Body of pancreas (tissue), 4 donors: ENCODE measurements around the gene MFSD6. TPM values are rescaled to one million over a fixed set of nuclear protein-coding genes. Genes with fewer than 3 reads are reported as not detected.

Experiments used
- ATAC-seq: fragments of 150-250 bp; one replicate; pipeline ENCODE4 v1.9.1; 2016
- DNase-seq, 4 donors: peaks; one replicate each; pipeline ENCODE4 v3.0.0-alpha.2; 2019
- H3K27ac ChIP-seq, 4 donors: fragments of 200-600 bp; sonication (generic); 1 replicate in 3 of 4; 2 replicates in 1 of 4; pipeline versions ENCODE4 v1.5.1 to v1.6.1; 2016 to 2019; ENCODE audit warnings: mild to moderate bottlenecking in 1 of 4, mixed read lengths in 1 of 4, moderate library complexity in 1 of 4
- H3K27me3 ChIP-seq, 2 donors: fragments of 200-600 bp; sonication (generic); one replicate each; pipeline ENCODE4 v1.6.0; 2016; ENCODE audit warnings: mild to moderate bottlenecking in 1 of 2
- H3K36me3 ChIP-seq, 2 donors: fragments of 200-600 bp; sonication (generic); replicated peaks in 1 of 2; 2 replicates each; pipeline ENCODE4 v1.5.1; 2016; ENCODE audit warnings: low read depth in 2 of 2; ENCODE audit not compliant: insufficient read depth in 1 of 2
- H3K4me1 ChIP-seq: fragments of 200-600 bp; sonication (generic); one replicate; pipeline ENCODE4 v1.6.0; 2016
- H3K4me3 ChIP-seq, 2 donors: fragments of 200-600 bp; sonication (generic); 1 replicate in 1 of 2; 2 replicates in 1 of 2; pipeline ENCODE4 v1.5.1; 2016 to 2019
- H3K9me3 ChIP-seq, 3 donors: fragments of 200-600 bp; sonication (generic); 1 replicate in 2 of 3; 2 replicates in 1 of 3; pipeline ENCODE4 v1.5.1; 2016
- POLR2A ChIP-seq, 3 donors: fragments of 450-650 bp; IDR thresholded peaks; one replicate each; pipeline ENCODE4 v1.6.1; 2016; ENCODE audit warnings: antibody characterized with exemption in 3 of 3, mild to moderate bottlenecking in 2 of 3
- WGBS, 2 donors: methylation state at CpG; one replicate each; pipeline ENCODE4 v1.1.5; 2017; 5-methylcytosine and 5-hydroxymethylcytosine counted together
- intact Hi-C: fragments of 100-400 bp; cut with DNase I; formaldehyde crosslinking; loops from one replicate; pipeline ENCODE4 v1.15.1; 2023
- total RNA-seq, 2 donors: library from RNA; depleted of rRNA; stranded (reverse); fragments of >200 nt; gene quantifications; one replicate each; pipeline ENCODE4 v1.1.0, GENCODE V29; 2016
- TF ChIP-seq, protein P1 (sequence below), 7 experiments: fragments of 450-650 bp in 4 of 7; fragments of 200-600 bp in 3 of 7; sonication (generic) in 3 of 7; IDR thresholded peaks; one replicate each; pipeline ENCODE4 v1.5.1; 2016 to 2019; ENCODE audit warnings: antibody characterized with exemption in 7 of 7

The MFSD6 gene
- total RNA-seq, 2 donors from 2014 or later = 38.7 to 46.8 TPM

DNA sequence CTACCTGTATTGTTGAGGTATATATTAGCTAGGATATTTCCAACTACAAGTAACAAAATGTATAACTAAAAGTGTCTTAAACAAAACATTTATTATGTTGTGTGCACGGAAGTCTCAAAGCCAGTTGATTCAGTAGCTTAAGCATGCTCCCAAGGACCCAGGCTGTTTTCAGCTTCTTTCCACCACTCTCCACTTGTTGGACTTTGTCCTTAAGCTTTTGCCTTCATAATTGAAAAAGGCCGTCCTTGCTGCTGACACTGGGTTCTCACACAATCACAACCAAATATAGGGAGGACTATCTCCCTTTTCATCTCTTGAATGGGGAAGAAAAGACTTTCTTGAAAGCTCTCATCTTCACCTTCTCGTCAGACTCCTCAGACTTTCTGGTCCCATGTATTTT lies 138.6 kb downstream of the MFSD6 start:
- Histone ChIP-seq H3K27me3 (no peaks in the 10 kb centered on the region), H3K4me3 (no peak overlapping the region), H3K4me1 (no peaks in the 10 kb centered on the region), H3K36me3 (no peaks in the 10 kb centered on the region), H3K27ac (no peak overlapping the region), H3K9me3 (peaks cover 0 to 6% (median 0%) of the 10 kb centered on the region in 3 donors)
- TF ChIP-seq, protein P1, sequence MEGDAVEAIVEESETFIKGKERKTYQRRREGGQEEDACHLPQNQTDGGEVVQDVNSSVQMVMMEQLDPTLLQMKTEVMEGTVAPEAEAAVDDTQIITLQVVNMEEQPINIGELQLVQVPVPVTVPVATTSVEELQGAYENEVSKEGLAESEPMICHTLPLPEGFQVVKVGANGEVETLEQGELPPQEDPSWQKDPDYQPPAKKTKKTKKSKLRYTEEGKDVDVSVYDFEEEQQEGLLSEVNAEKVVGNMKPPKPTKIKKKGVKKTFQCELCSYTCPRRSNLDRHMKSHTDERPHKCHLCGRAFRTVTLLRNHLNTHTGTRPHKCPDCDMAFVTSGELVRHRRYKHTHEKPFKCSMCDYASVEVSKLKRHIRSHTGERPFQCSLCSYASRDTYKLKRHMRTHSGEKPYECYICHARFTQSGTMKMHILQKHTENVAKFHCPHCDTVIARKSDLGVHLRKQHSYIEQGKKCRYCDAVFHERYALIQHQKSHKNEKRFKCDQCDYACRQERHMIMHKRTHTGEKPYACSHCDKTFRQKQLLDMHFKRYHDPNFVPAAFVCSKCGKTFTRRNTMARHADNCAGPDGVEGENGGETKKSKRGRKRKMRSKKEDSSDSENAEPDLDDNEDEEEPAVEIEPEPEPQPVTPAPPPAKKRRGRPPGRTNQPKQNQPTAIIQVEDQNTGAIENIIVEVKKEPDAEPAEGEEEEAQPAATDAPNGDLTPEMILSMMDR (IDR thresholded peaks at IDR 0.05) = no peak
- TF ChIP-seq POLR2A (IDR thresholded peaks at IDR 0.05) = no peak
- ATAC-seq = no peak
- DNase-seq = no peak
- WGBS, 2 donors = 47 to 65% methylated on average over 3 of the region's 3 CpGs
- intact Hi-C loops = no loop called here

DNA sequence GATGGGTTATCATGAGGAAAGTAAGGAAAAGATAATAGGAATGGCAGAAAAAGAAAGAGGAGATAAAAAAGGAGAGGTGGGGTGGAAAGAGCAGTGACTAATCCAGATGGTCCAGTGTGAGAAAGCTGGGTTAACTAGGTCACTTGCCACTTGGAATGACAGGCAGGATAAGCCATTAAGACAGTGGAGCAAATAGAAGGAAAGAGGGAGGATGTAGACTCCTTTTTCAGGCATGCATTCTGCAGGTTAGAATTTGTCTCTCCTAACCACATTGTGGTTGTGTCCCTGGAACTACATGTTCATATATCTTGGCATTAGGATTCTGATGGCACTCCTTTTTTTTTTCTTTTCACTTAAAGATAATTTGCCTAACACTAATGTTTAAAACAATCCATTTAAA lies 139.7 kb downstream of the MFSD6 start:
- no peaks in the 10 kb centered on the region for H3K36me3 ChIP-seq
- no peak for ATAC-seq
- TF ChIP-seq POLR2A (IDR thresholded peaks at IDR 0.05) = no peak
- TF ChIP-seq, protein P1 (IDR thresholded peaks at IDR 0.05) = no peak

DNA sequence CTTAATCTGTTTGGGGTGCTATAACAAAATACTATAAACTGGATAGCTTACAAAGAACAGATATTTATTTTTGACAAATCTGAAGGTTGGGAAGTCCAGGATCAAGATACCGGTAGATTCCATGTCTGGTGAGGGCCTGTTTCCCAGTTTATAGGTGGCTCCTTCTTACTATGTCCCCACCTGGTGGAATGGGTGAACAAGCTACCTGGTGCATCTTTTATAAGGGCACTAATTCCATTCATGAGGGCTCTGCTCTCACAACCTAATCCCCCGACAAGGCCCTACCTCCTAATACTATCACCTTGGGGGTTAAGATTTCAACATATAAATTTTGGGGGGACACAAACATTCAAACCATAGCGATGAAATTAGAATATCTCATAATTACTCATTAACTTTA lies 142.0 kb downstream of the MFSD6 start:
- no peak for ATAC-seq

More for the DNA sequence above, 139.7 kb downstream of the MFSD6 start:
- no peaks in the 10 kb centered on the region for H3K9me3 ChIP-seq
- no peak overlapping the region for H3K27ac ChIP-seq
- no peak for DNase-seq
- intact Hi-C loops = no loop called here
- H3K4me1 ChIP-seq = no peaks in the 10 kb centered on the region
- H3K4me3 ChIP-seq = no peak overlapping the region
- no peaks in the 10 kb centered on the region for H3K27me3 ChIP-seq

More for the DNA sequence above, 142.0 kb downstream of the MFSD6 start:
- Histone ChIP-seq H3K4me1 (no peaks in the 10 kb centered on the region), H3K36me3 (no peaks in the 10 kb centered on the region), H3K9me3 (no peaks in the 10 kb centered on the region), H3K27ac (no peak overlapping the region), H3K4me3 (no peak overlapping the region), H3K27me3 (no peaks in the 10 kb centered on the region)
- intact Hi-C loops = no loop called here
- DNase-seq = no peak
- TF ChIP-seq POLR2A (IDR thresholded peaks at IDR 0.05) = no peak
- TF ChIP-seq, protein P1 (IDR thresholded peaks at IDR 0.05) = no peak
- 96 to 100% methylated on average over 3 of the region's 3 CpGs for WGBS, 2 donors

Other genes starting within 250 kb of the MFSD6 start
- gene HIBCH, start 88.5 kb upstream of the MFSD6 start, total RNA-seq = 10 to 100 TPM; 19.4 to 21.3 TPM
- gene INPP1, start 64.8 kb upstream of the MFSD6 start, total RNA-seq = 10 to 100 TPM; 17.6 to 19.8 TPM
- gene NEMP2, start 126.4 kb downstream of the MFSD6 start, total RNA-seq = 1 to 10 TPM; 3.0 to 3.9 TPM
- gene NAB1, start 240.7 kb downstream of the MFSD6 start, total RNA-seq = 10 to 100 TPM; 19.8 to 30.1 TPM